GM21515 (cell line): ENCODE results near the gene DNAJC6.

ENCODE experiments used
- ATAC-seq: cut with Tn5 transposase; IDR thresholded peaks from one replicate; pipeline ENCODE4 v1.9.1; 2021; ENCODE audit not compliant: unreplicated experiment

Gene DNAJC6

GRCh38 chr1:65399003-65399402 is 89.7 kb downstream of the DNAJC6 start:
- ATAC-seq = no peak

GRCh38 chr1:65401612-65402011 is 92.3 kb downstream of the DNAJC6 start:
- no peak for ATAC-seq

GRCh38 chr1:65404941-65405340 is 95.6 kb downstream of the DNAJC6 start:
- no peak for ATAC-seq

GRCh38 chr1:65407877-65408276 is 98.5 kb downstream of the DNAJC6 start:
- ATAC-seq = no peak

GRCh38 chr1:65409314-65409713 is 100.0 kb downstream of the DNAJC6 start:
- ATAC-seq = no peak

- no peak for ATAC-seq
These were observed 100.5 kb downstream of the DNAJC6 start for GRCh38 chr1:65409816-65410326.

GRCh38 chr1:65412256-65412983 is 103.1 kb downstream of the DNAJC6 start:
- no peak for ATAC-seq

- no peak for ATAC-seq
These were observed 103.6 kb downstream of the DNAJC6 start for GRCh38 chr1:65412984-65413375.

GRCh38 chr1:65414538-65414937 is 105.2 kb downstream of the DNAJC6 start:
- ATAC-seq = no peak

GRCh38 chr1:65416767-65417166 is 107.4 kb downstream of the DNAJC6 start:
- no peak for ATAC-seq

- ATAC-seq = no peak
These were observed 108.4 kb downstream of the DNAJC6 start for GRCh38 chr1:65417729-65418128.

- no peak for ATAC-seq
These were observed 109.3 kb downstream of the DNAJC6 start for GRCh38 chr1:65418522-65419185.

GRCh38 chr1:65419681-65420589 is 110.6 kb downstream of the DNAJC6 start:
- ATAC-seq = peak; percentile 94

- ATAC-seq = no peak
These were observed 111.4 kb downstream of the DNAJC6 start, which contains the start of the genes LEPR and LEPROT for GRCh38 chr1:65420590-65421350. LEPR (plus strand) TSS chr1:65420668; CDS start chr1:65565566, 144,898 bp downstream. LEPROT (plus strand) TSS chr1:65420668; CDS start chr1:65420725, 57 bp downstream.

GRCh38 chr1:65421351-65422025 is 112.1 kb downstream of the DNAJC6 start:
- ATAC-seq = no peak

GRCh38 chr1:65422241-65423203 is 113.2 kb downstream of the DNAJC6 start:
- ATAC-seq = no peak

GRCh38 chr1:65423884-65424572 is 114.7 kb downstream of the DNAJC6 start:
- ATAC-seq = no peak

GRCh38 chr1:65424573-65424889 is 115.2 kb downstream of the DNAJC6 start:
- no peak for ATAC-seq
